ENCODE measurements around the gene FLT4.

- TF ChIP-seq EP300 (IDR thresholded peaks at IDR 0.05): no peak
- TF ChIP-seq CTCF (IDR thresholded peaks at IDR 0.05): no peak
Observed at GRCh38 chr5:180647465-180647864, 1.9 kb downstream of the FLT4 start.
